Measurements from ENCODE around the gene SHC1. TPM values are rescaled to one million over a fixed set of nuclear protein-coding genes. Genes with fewer than 3 reads are reported as not detected.
A peak's percentile ranks its signal among the peaks of the same experiment; 100 is the strongest.

The SHC1 gene
- total RNA-seq, 4 donors from 2014 or later: 152 to 265 (median 171) TPM

GRCh38 chr1:154937085-154937987 lies 33.2 kb downstream of the SHC1 start:
- peak; percentile 91 for ATAC-seq (ENCODE audit: low FRiP score)
- TF ChIP-seq CTCF (IDR thresholded peaks at IDR 0.05): no peak
- peak; percentile 79 for DNase-seq (ENCODE audit: low spot score)

DNA sequence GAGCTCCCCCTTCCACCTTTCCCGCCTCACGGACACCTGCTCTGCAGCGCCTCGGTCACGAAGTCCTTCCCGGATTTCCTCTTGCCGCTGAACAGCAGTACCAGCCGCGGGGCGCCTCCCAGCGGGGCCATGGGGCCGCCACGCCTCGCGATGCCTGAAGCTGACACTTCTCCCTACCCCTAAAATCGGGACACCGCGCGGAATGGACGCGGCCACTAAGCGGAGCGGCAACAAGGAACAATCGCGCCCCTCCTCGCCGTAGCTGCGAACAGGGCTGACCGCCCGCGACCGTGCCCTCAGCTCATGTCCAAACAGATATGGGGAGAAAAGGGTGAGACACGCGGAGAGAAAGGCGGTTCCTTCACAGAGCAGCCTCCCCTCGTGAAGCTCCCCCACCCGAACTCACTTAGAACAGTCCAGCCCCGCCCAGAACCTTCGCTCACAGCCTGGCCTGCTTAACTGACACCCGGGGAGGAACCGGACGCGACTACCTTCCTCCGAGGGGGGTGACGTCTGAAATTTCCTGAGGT lies 33.9 kb downstream of the SHC1 start, which contains the start of gene PMVK:
Gene PMVK (minus strand): TSS at position 165 of the 530 bp plus-strand sequence. CDS start 34 bp downstream, at position 131.
- ATAC-seq (ENCODE audit: low FRiP score) (peak; percentile 95), DNase-seq (ENCODE audit: low spot score) (peak; percentile 83)
- TF ChIP-seq CTCF (IDR thresholded peaks at IDR 0.05): no peak

DNA sequence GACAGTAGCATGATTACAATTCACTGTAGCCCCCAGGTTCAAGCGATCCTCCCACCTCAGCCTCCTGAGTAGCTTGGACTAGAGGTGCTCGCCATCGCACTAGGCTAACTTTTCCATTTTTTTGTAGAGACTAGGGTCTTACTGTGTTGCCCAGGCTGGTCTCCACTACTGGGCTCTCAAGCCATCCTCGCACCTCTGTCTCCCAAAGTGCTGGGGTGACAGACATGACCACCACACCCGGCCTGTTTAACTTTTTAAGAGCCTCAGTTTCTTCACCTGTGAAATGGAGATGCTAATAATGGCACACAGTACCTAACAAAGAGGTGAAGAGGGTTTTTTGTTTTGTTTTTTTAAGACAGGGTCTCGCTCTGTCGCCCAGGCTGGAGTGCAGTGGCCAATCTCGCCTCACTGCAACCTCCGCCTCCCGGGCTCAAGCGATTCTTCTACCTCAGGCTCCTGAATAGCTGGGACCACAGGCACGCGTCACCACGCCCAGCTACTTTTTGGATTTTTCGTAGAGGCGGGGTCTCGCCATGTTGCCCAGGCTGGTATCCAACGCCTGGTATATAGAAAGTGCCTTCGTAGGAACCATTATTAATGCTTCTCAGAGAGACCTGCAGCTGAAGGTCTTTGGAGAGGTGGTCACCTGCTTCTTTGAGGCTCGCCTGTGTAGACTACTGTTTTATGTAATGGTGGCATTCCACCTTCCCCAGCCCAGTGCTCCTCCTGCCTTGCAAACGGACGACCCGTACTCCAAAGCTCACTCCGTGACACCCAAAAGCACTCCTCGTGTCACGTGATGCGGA lies 34.6 kb downstream of the SHC1 start:
- DNase-seq (ENCODE audit: low spot score) (no peak), ATAC-seq (ENCODE audit: low FRiP score) (no peak)
- no peak for TF ChIP-seq CTCF (IDR thresholded peaks at IDR 0.05)

DNA sequence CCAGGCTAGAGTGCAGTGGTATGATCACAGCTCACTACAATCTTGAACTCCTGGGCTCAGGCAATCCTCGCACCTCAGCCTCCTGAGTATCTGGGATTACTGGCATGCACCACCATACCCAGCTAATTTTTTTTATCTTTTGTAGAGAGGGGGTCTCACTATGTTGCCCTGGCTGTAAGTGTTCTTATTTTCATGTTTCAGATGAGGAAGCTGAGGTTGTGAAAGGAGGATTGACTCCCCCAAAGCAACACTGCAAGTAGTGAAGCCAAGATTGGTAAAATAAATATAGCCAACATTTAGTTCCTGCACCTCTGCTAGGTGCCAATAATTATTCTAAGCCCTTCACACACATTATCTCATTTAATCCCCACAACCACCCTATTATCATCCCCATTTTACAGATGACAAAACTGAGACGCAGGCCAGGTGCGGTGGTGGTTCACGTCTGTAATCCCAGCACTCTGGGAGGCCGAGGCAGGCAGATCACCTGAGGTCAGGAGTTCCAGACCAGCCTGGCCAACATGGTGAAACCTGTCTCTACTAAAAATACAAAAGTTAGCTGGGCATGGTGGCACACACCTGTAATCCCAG lies 36.1 kb downstream of the SHC1 start:
- no peak for ATAC-seq (ENCODE audit: low FRiP score)
- DNase-seq (ENCODE audit: low spot score): no peak
- TF ChIP-seq CTCF (IDR thresholded peaks at IDR 0.05): no peak

DNA sequence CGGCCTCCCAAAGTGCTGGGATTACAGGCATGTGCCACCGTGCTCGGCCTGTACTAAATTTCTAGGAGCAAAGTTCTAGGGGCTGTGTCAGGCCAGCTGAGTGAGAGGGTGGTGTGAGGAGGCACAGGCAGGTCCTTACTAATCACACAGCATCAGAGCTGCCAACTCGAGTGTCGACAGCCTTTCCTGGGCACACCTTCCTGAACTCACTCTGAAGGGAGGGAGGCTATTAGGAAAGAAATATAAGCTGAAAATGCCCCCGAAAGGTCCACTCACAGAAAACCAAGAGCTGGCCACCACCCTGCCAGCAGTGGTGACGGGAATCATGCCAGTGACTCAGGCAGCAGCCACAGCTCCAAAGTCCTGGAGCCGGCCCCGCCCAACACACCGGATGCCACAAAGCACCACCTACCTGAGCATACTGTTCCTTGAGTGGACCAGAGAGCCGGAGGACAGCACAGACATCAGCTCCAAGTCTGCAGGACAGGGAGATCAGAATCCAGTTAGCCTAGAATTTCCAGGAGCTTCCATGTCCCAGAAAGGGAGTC lies 38.5 kb downstream of the SHC1 start:
- ATAC-seq (ENCODE audit: low FRiP score) (no peak), DNase-seq (ENCODE audit: low spot score) (no peak)
- TF ChIP-seq CTCF (IDR thresholded peaks at IDR 0.05): no peak

DNA sequence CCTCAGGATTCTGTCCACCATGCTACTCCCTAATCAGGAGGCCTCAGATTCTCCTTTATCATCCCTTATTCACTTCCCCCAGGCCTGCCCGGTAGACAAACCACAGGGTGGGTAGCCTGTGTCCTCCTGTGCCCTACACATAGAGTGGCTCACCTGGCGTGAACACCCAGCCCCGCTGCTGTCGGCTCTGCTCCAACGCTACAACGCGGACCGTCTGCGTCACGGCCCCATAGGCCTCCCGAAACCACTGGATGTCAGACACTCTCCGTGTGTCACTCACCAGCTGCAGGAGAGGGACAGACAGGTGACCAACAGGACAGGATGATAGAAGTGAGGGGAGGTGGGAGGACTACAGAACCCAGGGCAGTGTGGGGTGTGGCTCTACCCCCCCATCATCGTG lies 44.3 kb downstream of the SHC1 start:
- ATAC-seq (ENCODE audit: low FRiP score) (no peak), DNase-seq (ENCODE audit: low spot score) (no peak)
- TF ChIP-seq CTCF (IDR thresholded peaks at IDR 0.05): no peak
